Tibial nerve (tissue), 4 donors: Measurements from ENCODE around the gene VTI1A.

Experiments
- CTCF ChIP-seq, 5 experiments: fragments of 200-600 bp in 3 of 5; fragments of 450-650 bp in 2 of 5; sonication (generic) in 3 of 5; IDR thresholded peaks; one replicate each; pipeline ENCODE4 v1.5.1; 2016 to 2019; ENCODE audit warnings: antibody characterized with exemption in 5 of 5, mild to moderate bottlenecking in 3 of 5, moderate library complexity in 2 of 5
- EP300 ChIP-seq, 2 donors: sonication (generic); formaldehyde crosslinking; IDR thresholded peaks; one replicate each; pipeline ENCODE4 v1.6.1; 2017; ENCODE audit warnings: antibody characterized with exemption in 2 of 2, mild to moderate bottlenecking in 1 of 2
- POLR2A ChIP-seq, 2 donors: fragments of 450-650 bp; IDR thresholded peaks; one replicate each; pipeline ENCODE4 v1.6.1; 2017; ENCODE audit warnings: antibody characterized with exemption in 2 of 2, mild to moderate bottlenecking in 2 of 2, moderate library complexity in 2 of 2

- TF ChIP-seq CTCF (IDR thresholded peaks at IDR 0.05) (no peak), POLR2A (IDR thresholded peaks at IDR 0.05) (no peak), EP300 (IDR thresholded peaks at IDR 0.05) (no peak)
These were observed 350.2 kb downstream of the VTI1A start for GRCh38 chr10:112797197-112797596.
